Common myeloid progenitor, CD34-positive (primary cell): ENCODE measurements around the gene ADIPOQ.
"Not testable (repeated sequence)": the region's sequence is repeated elsewhere in the genome, so short reads cannot be mapped to it uniquely, and the experiment has no call there.

Source experiments
- CTCF ChIA-PET: fragments of 350-600 bp; sonication (Branson Sonifier 250); formaldehyde crosslinking; loops from one replicate; lab custom pipeline; 2021; ENCODE audit warnings: antibody characterized with exemption; lab: Charles Lee
- POLR2A ChIA-PET: fragments of 350-600 bp; sonication (Branson Sonifier 250); formaldehyde crosslinking; loops from one replicate; lab custom pipeline; 2021; ENCODE audit warnings: antibody characterized with exemption; lab: Charles Lee
- DNase-seq, 3 donors: peaks; one replicate each; pipeline versions ENCODE4 v3.0.0 to v3.0.0-alpha.2; 2013
- H3K27ac ChIP-seq, 2 experiments: 1 replicate in 1 of 2; 2 replicates in 1 of 2; pipeline ENCODE4 v1.7.0; 2013; ENCODE audit warnings: inconsistent platforms in 2 of 2, low read length in 2 of 2, mild to moderate bottlenecking in 2 of 2, low read depth in 1 of 2, moderate library complexity in 1 of 2; ENCODE audit not compliant: severe bottlenecking in 2 of 2, insufficient read depth in 1 of 2, poor library complexity in 1 of 2
- H3K27me3 ChIP-seq, 5 experiments: replicated peaks in 2 of 5; 1 replicate in 3 of 5; 2 replicates in 2 of 5; pipeline versions ENCODE4 v1.6.1 to v1.7.0; 2013; ENCODE audit warnings: low read length in 4 of 5, mild to moderate bottlenecking in 2 of 5, moderate library complexity in 2 of 5, inconsistent platforms in 1 of 5; ENCODE audit not compliant: insufficient read depth in 5 of 5, control insufficient read depth in 4 of 5
- H3K36me3 ChIP-seq, 4 experiments: 1 replicate in 2 of 4; 2 replicates in 2 of 4; pipeline versions ENCODE4 v1.6.1 to v1.7.0; 2013; ENCODE audit warnings: low read length in 3 of 4, control low read depth in 1 of 4, mild to moderate bottlenecking in 1 of 4; ENCODE audit not compliant: control insufficient read depth in 4 of 4, insufficient read depth in 4 of 4
- H3K4me1 ChIP-seq, 4 experiments: 1 replicate in 3 of 4; 2 replicates in 1 of 4; pipeline versions ENCODE4 v1.6.1 to v1.7.1; 2013; ENCODE audit warnings: low read length in 3 of 4, mild to moderate bottlenecking in 3 of 4, control low read depth in 1 of 4, inconsistent platforms in 1 of 4, moderate library complexity in 1 of 4; ENCODE audit not compliant: control insufficient read depth in 4 of 4, insufficient read depth in 4 of 4; ENCODE audit errors: control extremely low read depth in 1 of 4
- H3K4me3 ChIP-seq, 7 experiments: 1 replicate in 4 of 7; 2 replicates in 3 of 7; pipeline versions ENCODE4 v1.5.1 to v1.7.0; 2013; ENCODE audit warnings: mild to moderate bottlenecking in 7 of 7, low read length in 6 of 7, moderate library complexity in 6 of 7, inconsistent platforms in 2 of 7, low read depth in 2 of 7, control low read depth in 1 of 7; ENCODE audit not compliant: insufficient read depth in 4 of 7, control insufficient read depth in 1 of 7; ENCODE audit errors: extremely low read depth in 1 of 7
- H3K9me3 ChIP-seq, 5 experiments: 1 replicate in 4 of 5; 2 replicates in 1 of 5; pipeline versions ENCODE4 v1.6.1 to v1.7.1; 2013; ENCODE audit warnings: low read length in 4 of 5, mild to moderate bottlenecking in 2 of 5, inconsistent platforms in 1 of 5, low read depth in 1 of 5, moderate library complexity in 1 of 5; ENCODE audit not compliant: control insufficient read depth in 4 of 5, insufficient read depth in 2 of 5; ENCODE audit errors: control extremely low read depth in 1 of 5
- WGBS: methylation state at CpG from one replicate; pipeline ENCODE4 v1.1.5; 2013; ENCODE audit not compliant: insufficient coverage; 5-methylcytosine and 5-hydroxymethylcytosine counted together

The ADIPOQ gene

DNA sequence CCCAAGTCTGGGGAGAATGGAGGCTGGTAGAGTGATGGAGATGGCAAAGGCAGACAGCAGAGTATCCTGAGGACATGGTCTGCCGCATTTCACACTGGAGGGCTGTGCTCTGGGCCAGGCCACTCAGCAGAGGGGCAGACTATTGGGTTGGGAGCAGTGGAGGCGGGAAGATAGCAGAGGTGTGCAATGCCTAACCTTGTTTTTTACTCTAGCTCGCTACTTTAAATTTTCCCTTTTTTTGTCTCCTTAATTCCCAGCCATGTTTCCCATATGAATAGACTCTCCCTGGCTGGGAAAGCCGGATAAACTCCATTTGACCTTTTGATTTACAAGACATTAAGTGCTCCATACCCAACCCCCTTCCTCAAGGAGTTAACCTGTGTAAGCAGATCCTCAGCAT, 54.4 kb downstream of the ADIPOQ start:
- Histone ChIP-seq H3K4me3 (no peak overlapping the region), H3K36me3 (no peaks in the 10 kb centered on the region), H3K4me1 (no peaks in the 10 kb centered on the region), H3K9me3 (peaks cover 0 to 6% (median 0%) of the 10 kb centered on the region in 5 experiments), H3K27ac (no peak overlapping the region), H3K27me3 (no peaks in the 10 kb centered on the region)
- WGBS: 86% methylated on average over 3 of the region's 4 CpGs
- ChIA-PET CTCF (interaction anchor here (1.4 kb wide), 1 partner anchor 31 kb away, joined by 3 read pairs; no protein-coding TSS in a partner anchor), POLR2A (no interaction called here)
- DNase-seq: no peak

DNA sequence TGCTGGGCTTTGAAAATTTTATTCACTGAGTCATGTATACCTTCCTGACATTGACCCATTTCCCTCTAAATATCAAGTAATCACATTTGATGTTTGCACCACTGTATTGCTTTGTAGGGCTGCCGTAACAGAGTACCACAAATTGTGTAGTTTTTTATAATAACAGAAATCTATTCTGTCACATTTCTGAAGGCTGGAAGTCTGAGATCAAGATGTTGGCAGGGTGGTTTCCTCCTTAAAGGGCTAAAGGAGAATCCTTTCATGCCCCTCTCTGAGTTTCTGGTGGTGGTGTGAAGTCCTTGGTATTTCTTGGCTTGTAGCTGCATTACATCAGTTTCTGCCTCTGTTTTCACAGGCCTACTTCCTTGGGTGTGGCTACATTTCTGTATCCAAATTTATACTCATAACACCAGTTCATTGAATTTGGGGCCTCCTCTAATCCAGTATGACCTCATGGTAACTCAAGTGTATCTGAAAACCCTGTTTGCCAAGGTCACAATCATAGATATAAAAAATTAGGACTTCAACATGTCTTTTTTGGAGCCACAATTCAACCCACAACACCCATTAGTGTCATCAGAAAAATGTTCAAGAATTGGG, 58.7 kb downstream of the ADIPOQ start:
- no peak for DNase-seq
- Histone ChIP-seq H3K4me3 (no peak overlapping the region), H3K9me3 (no peaks in the 10 kb centered on the region), H3K27ac (no peak overlapping the region), H3K36me3 (no peaks in the 10 kb centered on the region), H3K27me3 (no peaks in the 10 kb centered on the region), H3K4me1 (no peaks in the 10 kb centered on the region)
- WGBS: no CpG with 5 or more reads among the region's 1 CpG
- CTCF ChIA-PET: interaction anchor here (1.0 to 1.4 kb wide), 2 partner anchors 13 to 15 kb away, joined by 3 to 4 read pairs; no protein-coding TSS in a partner anchor
- POLR2A ChIA-PET: no interaction called here

DNA sequence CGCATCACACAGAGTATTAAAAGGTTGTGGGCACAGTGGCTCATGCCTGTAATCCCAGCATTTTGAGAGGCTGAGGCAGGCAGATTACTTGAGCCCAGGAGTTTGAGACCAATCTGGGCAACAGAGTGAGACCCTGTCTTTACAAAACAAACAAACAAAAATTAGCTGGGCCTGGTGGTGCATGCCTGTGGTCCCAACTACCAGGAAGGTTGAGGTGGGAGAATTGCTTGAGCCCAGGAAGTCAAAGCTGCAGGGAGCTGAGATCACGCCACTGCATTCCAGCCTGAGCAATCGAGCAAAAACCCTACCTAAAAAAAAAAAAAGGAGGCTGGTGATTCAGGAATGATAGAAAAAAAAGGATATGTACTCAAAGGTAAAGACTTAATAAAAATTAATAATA, 59.6 kb downstream of the ADIPOQ start:
- ChIA-PET POLR2A (no interaction called here), CTCF (no interaction called here)
- no peak overlapping the region for H3K4me3 ChIP-seq
- no peaks in the 10 kb centered on the region for H3K27me3 ChIP-seq
- H3K27ac ChIP-seq: no peak overlapping the region
- H3K4me1 ChIP-seq: no peaks in the 10 kb centered on the region
- H3K36me3 ChIP-seq: no peaks in the 10 kb centered on the region
- H3K9me3 ChIP-seq: no peaks in the 10 kb centered on the region
- no peak for DNase-seq
- WGBS: no CpG with 5 or more reads among the region's 3 CpGs

DNA sequence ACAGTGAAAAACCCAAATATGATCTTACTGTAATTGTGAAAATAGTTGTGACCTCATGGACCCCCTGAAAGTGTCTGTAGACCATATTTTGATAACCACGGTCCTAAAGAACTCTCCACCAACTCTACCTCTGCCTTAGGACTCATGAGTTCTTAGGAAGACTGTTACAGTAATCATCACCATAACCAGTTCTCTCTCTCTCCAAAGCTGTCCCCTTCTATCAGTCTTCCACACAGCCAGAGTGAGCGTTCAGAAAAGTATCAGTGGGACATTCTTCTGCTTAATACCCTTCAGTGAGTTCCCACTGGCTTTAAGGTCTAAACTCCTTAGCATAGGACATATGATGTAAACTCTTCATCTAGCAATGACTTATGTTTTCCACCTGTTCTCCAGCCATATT, 60.2 kb downstream of the ADIPOQ start:
- Histone ChIP-seq H3K9me3 (no peaks in the 10 kb centered on the region), H3K27ac (no peak overlapping the region), H3K36me3 (no peaks in the 10 kb centered on the region), H3K4me3 (no peak overlapping the region), H3K4me1 (no peaks in the 10 kb centered on the region), H3K27me3 (no peaks in the 10 kb centered on the region)
- 100% methylated on average over 2 of the region's 2 CpGs for WGBS
- DNase-seq: no peak
- POLR2A ChIA-PET: no interaction called here
- CTCF ChIA-PET: interaction anchor here (1.4 kb wide), 1 partner anchor 15 kb away, joined by 3 read pairs; no protein-coding TSS in a partner anchor

DNA sequence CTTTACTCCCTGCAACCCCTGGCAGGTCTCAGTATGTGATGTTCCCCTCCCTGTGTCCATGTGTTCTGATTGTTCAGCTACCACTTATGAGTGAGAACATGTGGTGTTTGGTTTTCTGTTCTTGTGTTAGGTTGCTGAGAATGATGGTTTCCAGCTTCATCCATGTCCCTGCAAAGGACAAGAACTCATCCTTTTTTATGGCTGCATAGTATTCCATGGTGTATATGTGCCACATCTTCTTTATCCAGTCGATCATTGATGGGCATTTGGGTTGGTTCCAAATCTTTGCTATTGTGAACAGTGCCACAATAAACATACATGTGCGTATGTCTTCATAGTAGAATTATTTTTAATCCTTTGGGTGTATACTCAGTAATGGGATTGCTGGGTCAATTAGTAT, 61.2 kb downstream of the ADIPOQ start:
- CTCF ChIA-PET: interaction anchor here (1.4 kb wide), 1 partner anchor 14 kb away, joined by 3 read pairs; no protein-coding TSS in a partner anchor
- H3K4me1 ChIP-seq, H3K27ac ChIP-seq, DNase-seq, H3K9me3 ChIP-seq, POLR2A ChIA-PET, H3K27me3 ChIP-seq, H3K36me3 ChIP-seq, H3K4me3 ChIP-seq: not testable (repeated sequence)
- WGBS: 100% methylated on average over 1 of the region's 2 CpGs

DNA sequence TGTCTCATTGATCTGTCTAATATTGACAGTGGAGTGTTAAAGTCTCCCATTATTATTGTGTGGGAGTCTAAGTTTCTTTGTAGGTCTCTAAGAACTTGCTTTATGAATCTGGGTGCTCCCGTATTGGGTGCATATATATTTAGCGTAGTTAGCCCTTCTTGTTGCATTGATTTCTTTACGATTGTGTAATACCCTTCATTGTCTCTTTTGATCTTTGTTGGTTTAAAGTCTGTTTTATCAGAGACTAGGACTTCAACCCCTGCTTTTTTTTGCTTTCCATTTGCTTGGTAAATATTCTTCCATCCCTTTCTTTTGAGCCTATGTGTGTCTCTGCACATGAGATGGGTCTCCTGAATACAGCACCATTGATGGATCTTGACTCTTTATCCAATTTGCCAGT, 64.6 kb downstream of the ADIPOQ start:
- peaks cover 0 to 14% (median 13%) of the 10 kb centered on the region in 4 experiments for H3K4me1 ChIP-seq
- not testable (repeated sequence) for H3K9me3 ChIP-seq, DNase-seq, H3K36me3 ChIP-seq, H3K27me3 ChIP-seq, H3K27ac ChIP-seq, H3K4me3 ChIP-seq
- ChIA-PET POLR2A (interaction anchor here (0.6 kb wide), 1 partner anchor 53 kb away, joined by 3 read pairs; no protein-coding TSS in a partner anchor), CTCF (interaction anchor here (1.7 kb wide), 1 partner anchor 26 kb away, joined by 6 read pairs; no protein-coding TSS in a partner anchor)
- 100% methylated on average over 3 of the region's 3 CpGs for WGBS
